Hypothalamus (tissue), 51 donors: Measurements from ENCODE around the gene RBM12.

Experiments used
- DNase-seq, 51 donors: peaks; one replicate each; lab custom pipeline; 2025; lab: John Stamatoyannopoulos, UW

The RBM12 gene

GRCh38 chr20:35660122-35660937, 4.4 kb downstream of the RBM12 start:
- DNase-seq, result no peak

- DNase-seq, result no peak
Observed at GRCh38 chr20:35657271-35657670, 7.4 kb downstream of the RBM12 start.

- no peak for DNase-seq
Observed at GRCh38 chr20:35654415-35654814, 10.3 kb downstream of the RBM12 start.

GRCh38 chr20:35653893-35654292, 10.8 kb downstream of the RBM12 start:
- no peak for DNase-seq

- no peak for DNase-seq
Observed at GRCh38 chr20:35653430-35653734, 11.3 kb downstream of the RBM12 start.

- no peak for DNase-seq
Observed at GRCh38 chr20:35652641-35653429, 11.9 kb downstream of the RBM12 start.

GRCh38 chr20:35651958-35652357, 12.7 kb downstream of the RBM12 start:
- DNase-seq, result no peak

- DNase-seq, result no peak
Observed at GRCh38 chr20:35650632-35651031, 14.1 kb downstream of the RBM12 start.

- no peak for DNase-seq
Observed at GRCh38 chr20:35648836-35649235, 15.9 kb downstream of the RBM12 start.

GRCh38 chr20:35644806-35645205, 19.9 kb downstream of the RBM12 start:
- DNase-seq, result no peak

- DNase-seq, result no peak
Observed at GRCh38 chr20:35643045-35643444, 21.7 kb downstream of the RBM12 start.

- no peak for DNase-seq
Observed at GRCh38 chr20:35641743-35642142, 23.0 kb downstream of the RBM12 start.

- DNase-seq, result no peak
Observed at GRCh38 chr20:35640724-35641123, 24.0 kb downstream of the RBM12 start.

GRCh38 chr20:35638751-35639150, 25.9 kb downstream of the RBM12 start:
- DNase-seq, result no peak

GRCh38 chr20:35637276-35637675, 27.4 kb downstream of the RBM12 start:
- DNase-seq, result no peak

- no peak for DNase-seq
Observed at GRCh38 chr20:35636095-35636494, 28.6 kb downstream of the RBM12 start.

- DNase-seq, result no peak
Observed at GRCh38 chr20:35635652-35636051, 29.0 kb downstream of the RBM12 start.

- DNase-seq, result no peak
Observed at GRCh38 chr20:35632539-35633115, 32.1 kb downstream of the RBM12 start.

- DNase-seq, result no peak
Observed at GRCh38 chr20:35630636-35631035, 34.1 kb downstream of the RBM12 start.

- DNase-seq, result no peak
Observed at GRCh38 chr20:35629427-35630145, 35.1 kb downstream of the RBM12 start.

- no peak for DNase-seq
Observed at GRCh38 chr20:35627121-35627520, 37.6 kb downstream of the RBM12 start.
